ENCODE measurements around the gene PPP1R9B. TPM values are rescaled to one million over a fixed set of nuclear protein-coding genes. Genes with fewer than 3 reads are reported as not detected.
A peak's percentile ranks its signal among the peaks of the same experiment; 100 is the strongest.

The PPP1R9B gene
- total and polyA plus RNA-seq, 2 donors (not counting 1 experiment from before 2014, with no cell fraction given): 80.7 to 220 TPM

DNA sequence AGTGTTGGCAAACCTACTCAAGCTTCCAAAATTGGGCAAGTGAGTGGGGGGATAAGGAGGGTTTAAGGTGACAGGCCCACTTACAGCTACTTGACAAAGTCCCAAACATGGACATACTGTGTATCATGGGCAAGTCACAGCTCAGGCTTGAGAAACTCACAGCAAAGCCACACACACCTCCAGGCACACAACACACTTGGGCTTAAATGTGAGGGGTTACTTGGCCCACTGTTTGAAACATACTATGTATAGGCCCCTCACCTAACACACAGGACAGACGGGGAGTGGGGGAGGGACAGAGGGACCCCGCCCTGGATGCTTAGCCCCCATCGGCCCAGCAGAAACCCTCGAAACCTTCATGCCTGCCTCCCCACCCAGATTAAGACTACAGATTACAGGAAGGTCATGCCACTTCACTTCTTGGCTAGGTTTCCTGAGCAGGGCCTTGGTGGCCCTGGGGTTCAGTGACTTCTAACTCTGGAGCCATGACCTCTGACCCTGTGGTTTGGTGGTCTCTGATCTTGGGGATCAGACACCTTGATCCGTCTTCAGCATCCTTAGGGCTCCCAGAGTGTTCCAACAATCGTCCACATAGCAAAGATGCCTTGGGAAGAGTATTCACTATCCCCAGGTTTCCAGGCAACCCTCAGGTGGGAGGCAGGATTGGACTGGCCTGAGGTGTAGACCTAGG, 18.2 kb downstream of the PPP1R9B start:
- Histone ChIP-seq H3K27ac (ENCODE audit: low read length in 2 of 2) (peak overlapping the region in 1 of 2 donors; percentile 50), H2AFZ (ENCODE audit: insufficient read depth, low read depth, low read length, poor library complexity, severe bottlenecking) (no peak overlapping the region), H4K20me1 (ENCODE audit: control insufficient read depth, insufficient read depth, low read length, poor library complexity, severe bottlenecking) (peaks cover 49% of the 10 kb centered on the region), H3K4me2 (replicated peaks; ENCODE audit: low read depth, low read length, poor library complexity, severe bottlenecking) (no peak overlapping the region), H3K9me3 (ENCODE audit: control extremely low read depth in 1 of 3, control insufficient read depth in 2 of 3, insufficient read depth in 1 of 3, low read length in 2 of 3) (peaks cover 0 to 8% (median 0%) of the 10 kb centered on the region in 3 donors), H3K4me1 (ENCODE audit: control insufficient read depth in 2 of 2, insufficient read depth in 2 of 2, low read length in 2 of 2) (peaks cover 27 to 35% of the 10 kb centered on the region in 2 donors), H3K79me2 (ENCODE audit: control insufficient read depth, insufficient read depth, low read length) (peaks cover under 1% of the 10 kb centered on the region), H3K36me3 (replicated peaks in 1 of 2; ENCODE audit: control extremely low read depth in 1 of 2, control insufficient read depth in 1 of 2, extremely low read depth in 1 of 2, insufficient read depth in 2 of 2, low read length in 1 of 2) (peaks cover 8 to 40% of the 10 kb centered on the region in 2 experiments), H3K9ac (ENCODE audit: low read length) (no peak overlapping the region), H3K4me3 (ENCODE audit: control extremely low read depth in 1 of 5, extremely low read depth in 1 of 5, insufficient read depth in 1 of 5, low read depth in 2 of 5, low read length in 4 of 5) (no peak overlapping the region), H3K27me3 (replicated peaks in 1 of 4; ENCODE audit: control extremely low read depth in 1 of 4, control insufficient read depth in 3 of 4, insufficient read depth in 4 of 4, low read length in 3 of 4) (peaks cover 0 to 28% (median 9%) of the 10 kb centered on the region in 4 experiments)
- no peak for DNase-seq
- 94% methylated on average over 2 of the region's 6 CpGs for WGBS (ENCODE audit: insufficient coverage)
- ATAC-seq (ENCODE audit: low read depth): no peak
- H3K27ac Mint-ChIP-seq: peak overlapping the region; percentile 42
- no peak overlapping the region for H3K4me3 Mint-ChIP-seq
- H3K9me3 Mint-ChIP-seq (ENCODE audit: insufficient read depth): no peaks in the 10 kb centered on the region
- ChIA-PET CTCF (interaction anchor here (1.0 to 3.4 kb wide), 7 partner anchors 13 to 38 kb away, joined by 3 to 16 read pairs (median 4); partner anchors contain the start of genes PDK2 and PPP1R9B), POLR2A (interaction anchor here (1.1 to 1.5 kb wide), 2 partner anchors 12 to 14 kb away, joined by 3 to 4 read pairs; no protein-coding TSS in a partner anchor)
- intact Hi-C loops (cut with micrococcal nuclease): no loop called here
- TF ChIP-seq, protein P1, sequence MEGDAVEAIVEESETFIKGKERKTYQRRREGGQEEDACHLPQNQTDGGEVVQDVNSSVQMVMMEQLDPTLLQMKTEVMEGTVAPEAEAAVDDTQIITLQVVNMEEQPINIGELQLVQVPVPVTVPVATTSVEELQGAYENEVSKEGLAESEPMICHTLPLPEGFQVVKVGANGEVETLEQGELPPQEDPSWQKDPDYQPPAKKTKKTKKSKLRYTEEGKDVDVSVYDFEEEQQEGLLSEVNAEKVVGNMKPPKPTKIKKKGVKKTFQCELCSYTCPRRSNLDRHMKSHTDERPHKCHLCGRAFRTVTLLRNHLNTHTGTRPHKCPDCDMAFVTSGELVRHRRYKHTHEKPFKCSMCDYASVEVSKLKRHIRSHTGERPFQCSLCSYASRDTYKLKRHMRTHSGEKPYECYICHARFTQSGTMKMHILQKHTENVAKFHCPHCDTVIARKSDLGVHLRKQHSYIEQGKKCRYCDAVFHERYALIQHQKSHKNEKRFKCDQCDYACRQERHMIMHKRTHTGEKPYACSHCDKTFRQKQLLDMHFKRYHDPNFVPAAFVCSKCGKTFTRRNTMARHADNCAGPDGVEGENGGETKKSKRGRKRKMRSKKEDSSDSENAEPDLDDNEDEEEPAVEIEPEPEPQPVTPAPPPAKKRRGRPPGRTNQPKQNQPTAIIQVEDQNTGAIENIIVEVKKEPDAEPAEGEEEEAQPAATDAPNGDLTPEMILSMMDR (IDR thresholded peaks at IDR 0.05): no peak
- no peak for TF ChIP-seq EZH2 (IDR thresholded peaks at IDR 0.05; ENCODE audit: borderline replicate concordance, insufficient read depth, low read depth, low read length, poor library complexity, severe bottlenecking)
- peaks cover 37% of the 10 kb centered on the region for H3K4me1 Mint-ChIP-seq
- H3K27me3 Mint-ChIP-seq: peaks cover 10% of the 10 kb centered on the region
